ENCODE results near the gene TAPBPL. TPM values are rescaled to one million over a fixed set of nuclear protein-coding genes. Genes with fewer than 3 reads are reported as not detected.
A peak's percentile ranks its signal among the peaks of the same experiment; 100 is the strongest.

TAPBPL gene
- total and polyA plus RNA-seq, 2 of the 13 experiments (the other 11 are each of a cell fraction or from before 2014, with no cell fraction given) = 10.0 to 14.5 TPM

- no peak for TF ChIP-seq ZNF280B (CRISPR knock-in tag; IDR thresholded peaks at IDR 0.05; ENCODE audit: borderline replicate concordance)
- TF ChIP-seq NFAT5 (CRISPR knock-in tag; IDR thresholded peaks at IDR 0.05) = no peak; the same call in 1 of the 2 replicates
- TF ChIP-seq ZFP37 (CRISPR knock-in tag; IDR thresholded peaks at IDR 0.05; ENCODE audit: borderline replicate concordance) = no peak
- no peak for TF ChIP-seq ZFP62 (CRISPR knock-in tag; IDR thresholded peaks at IDR 0.05)
- TF ChIP-seq SOX5 (CRISPR knock-in tag; IDR thresholded peaks at IDR 0.05; ENCODE audit: borderline replicate concordance) = 0 out of 2 replicates have a peak, but pooled peaks have one; percentile 22
- no peak for TF ChIP-seq ZNF230 (CRISPR knock-in tag; IDR thresholded peaks at IDR 0.05)
- no peak for TF ChIP-seq PLRG1 (conservative IDR thresholded peaks at IDR 0.05)
- peak; percentile 49; the same call in 1 of the 2 replicates for TF ChIP-seq ZNF501 (CRISPR knock-in tag; IDR thresholded peaks at IDR 0.05)
- peak; percentile 73 for TF ChIP-seq ARID5B (CRISPR knock-in tag; IDR thresholded peaks at IDR 0.05)
- TF ChIP-seq RBAK (CRISPR knock-in tag; IDR thresholded peaks at IDR 0.05) = no peak
- TF ChIP-seq ZNF282 (IDR thresholded peaks at IDR 0.05; ENCODE audit: partially characterized antibody) = no peak
- no peak for TF ChIP-seq ZBTB3 (CRISPR knock-in tag; IDR thresholded peaks at IDR 0.05; ENCODE audit: borderline replicate concordance, low read depth)
- TF ChIP-seq EEA1 (CRISPR knock-in tag; IDR thresholded peaks at IDR 0.05; ENCODE audit: borderline replicate concordance) = no peak
- TF ChIP-seq BCL3 (CRISPR knock-in tag; IDR thresholded peaks at IDR 0.05) = no peak
- TF ChIP-seq MAF1 (CRISPR knock-in tag; IDR thresholded peaks at IDR 0.05; ENCODE audit: borderline replicate concordance) = no peak
Observed at GRCh38 chr12:6423267-6424007, 28.4 kb upstream of the TAPBPL start (continued).

Measured in HepG2 (cell line).